Measurements from ENCODE around the gene PEMT. TPM values are rescaled to one million over a fixed set of nuclear protein-coding genes. Genes with fewer than 3 reads are reported as not detected.

Gene PEMT
- total RNA-seq, 1 donor from 2014 or later, result 24.0 TPM

DNA sequence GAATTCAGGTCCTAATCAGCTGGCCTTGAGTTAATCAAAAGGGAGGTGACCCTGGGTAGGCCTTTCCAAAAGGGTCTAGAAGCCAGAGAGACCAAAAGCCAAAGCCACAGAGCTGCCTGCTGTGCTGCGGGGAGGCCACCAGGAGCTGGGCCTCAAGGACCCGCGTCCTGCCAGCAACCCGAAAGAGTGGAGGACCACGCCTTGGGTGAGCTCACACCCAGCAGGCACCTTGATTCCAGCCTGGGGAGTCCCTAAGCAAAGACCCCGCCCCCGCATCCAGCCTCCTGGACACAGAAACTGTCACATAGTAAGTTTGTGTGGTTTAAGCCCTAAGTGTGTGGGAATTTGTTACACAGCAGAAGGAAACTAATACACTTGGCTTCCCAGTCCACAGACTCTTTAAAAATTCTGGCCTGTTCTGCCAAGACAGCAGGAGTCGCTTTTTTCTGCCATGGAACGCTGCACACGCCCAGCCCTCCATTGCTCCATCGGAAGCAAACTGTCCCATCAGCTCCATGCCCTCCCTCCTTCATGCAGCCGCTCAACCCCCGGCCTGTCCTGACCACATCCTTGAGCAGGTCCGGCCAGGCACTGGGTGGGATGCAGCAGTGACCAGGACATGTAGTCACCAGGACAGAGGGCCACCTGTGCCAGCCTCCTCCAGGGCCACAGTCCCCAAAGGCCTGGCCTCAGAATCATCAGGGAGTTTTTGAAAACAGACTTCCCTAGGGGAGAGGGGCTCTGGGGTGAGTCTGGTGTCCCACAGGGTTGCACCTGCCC, 74.4 kb downstream of the PEMT start:
- Mint-ChIP-seq H3K4me3 (ENCODE audit: unreplicated experiment) (no peak overlapping the region), H3K27me3 (ENCODE audit: unreplicated experiment) (peaks cover 3% of the 10 kb centered on the region), H3K36me3 (ENCODE audit: unreplicated experiment) (no peaks in the 10 kb centered on the region), H3K27ac (ENCODE audit: unreplicated experiment) (peak overlapping the region; percentile 84), H3K9me3 (ENCODE audit: unreplicated experiment) (peaks cover 7% of the 10 kb centered on the region), H3K4me1 (ENCODE audit: low read depth, unreplicated experiment) (peaks cover 21% of the 10 kb centered on the region)
- peak; percentile 19 for DNase-seq
- TF ChIP-seq, protein P1, sequence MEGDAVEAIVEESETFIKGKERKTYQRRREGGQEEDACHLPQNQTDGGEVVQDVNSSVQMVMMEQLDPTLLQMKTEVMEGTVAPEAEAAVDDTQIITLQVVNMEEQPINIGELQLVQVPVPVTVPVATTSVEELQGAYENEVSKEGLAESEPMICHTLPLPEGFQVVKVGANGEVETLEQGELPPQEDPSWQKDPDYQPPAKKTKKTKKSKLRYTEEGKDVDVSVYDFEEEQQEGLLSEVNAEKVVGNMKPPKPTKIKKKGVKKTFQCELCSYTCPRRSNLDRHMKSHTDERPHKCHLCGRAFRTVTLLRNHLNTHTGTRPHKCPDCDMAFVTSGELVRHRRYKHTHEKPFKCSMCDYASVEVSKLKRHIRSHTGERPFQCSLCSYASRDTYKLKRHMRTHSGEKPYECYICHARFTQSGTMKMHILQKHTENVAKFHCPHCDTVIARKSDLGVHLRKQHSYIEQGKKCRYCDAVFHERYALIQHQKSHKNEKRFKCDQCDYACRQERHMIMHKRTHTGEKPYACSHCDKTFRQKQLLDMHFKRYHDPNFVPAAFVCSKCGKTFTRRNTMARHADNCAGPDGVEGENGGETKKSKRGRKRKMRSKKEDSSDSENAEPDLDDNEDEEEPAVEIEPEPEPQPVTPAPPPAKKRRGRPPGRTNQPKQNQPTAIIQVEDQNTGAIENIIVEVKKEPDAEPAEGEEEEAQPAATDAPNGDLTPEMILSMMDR (IDR thresholded peaks at IDR 0.05; ENCODE audit: partially characterized antibody, unreplicated experiment), result no peak

DNA sequence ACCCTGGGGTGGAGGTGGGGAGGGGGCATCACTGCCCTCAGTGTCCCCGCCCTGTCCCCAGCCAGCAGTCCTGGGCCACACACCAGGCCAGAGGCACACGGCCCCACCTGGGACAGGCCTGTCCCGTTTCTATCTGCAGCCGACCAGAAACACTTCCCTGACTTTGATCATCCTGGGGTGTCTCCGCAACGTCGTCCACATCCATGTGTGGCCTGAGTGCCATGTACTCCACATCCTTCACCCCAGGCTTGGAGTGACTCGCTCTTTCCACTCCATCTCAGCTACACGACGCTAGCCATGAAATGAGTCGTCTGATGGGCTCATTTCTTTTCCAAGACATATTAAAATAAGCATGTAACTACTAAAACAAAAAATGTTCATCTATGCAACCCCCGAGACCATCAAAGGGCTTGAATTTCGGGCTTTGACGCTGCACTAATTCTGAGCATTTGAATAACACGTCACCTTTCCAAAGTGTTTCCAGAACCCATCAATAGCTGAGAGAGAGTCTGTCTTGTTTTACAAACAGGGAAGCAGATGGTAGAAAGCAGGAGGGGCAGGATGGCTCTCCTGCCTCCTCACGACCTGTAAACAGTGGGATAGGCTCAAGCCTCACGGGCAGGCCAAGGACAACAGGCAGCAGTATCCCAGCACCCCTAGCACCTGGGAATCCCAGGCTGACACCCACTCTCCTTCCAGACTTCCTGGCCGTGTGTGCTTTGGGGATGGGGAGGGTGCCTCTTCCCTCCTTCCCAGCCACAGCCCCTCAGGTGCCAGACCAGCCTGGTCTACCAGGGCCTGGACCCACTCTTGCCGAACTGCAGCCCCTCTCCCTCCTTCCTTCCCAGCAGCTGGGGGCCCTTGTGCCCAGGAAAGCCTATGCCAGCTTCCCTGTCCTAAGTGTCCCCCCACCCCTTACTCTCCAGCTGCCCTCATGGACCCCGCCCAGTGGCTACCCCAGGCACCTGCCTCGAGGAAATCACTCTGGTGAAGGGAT, 75.3 kb downstream of the PEMT start:
- TF ChIP-seq, protein P1 (IDR thresholded peaks at IDR 0.05; ENCODE audit: partially characterized antibody, unreplicated experiment), result no peak
- Mint-ChIP-seq H3K27ac (ENCODE audit: unreplicated experiment) (peak overlapping the region; percentile 84), H3K4me3 (ENCODE audit: unreplicated experiment) (peak overlapping the region; percentile 68), H3K27me3 (ENCODE audit: unreplicated experiment) (peaks cover 3% of the 10 kb centered on the region), H3K36me3 (ENCODE audit: unreplicated experiment) (no peaks in the 10 kb centered on the region), H3K9me3 (ENCODE audit: unreplicated experiment) (peaks cover 7% of the 10 kb centered on the region), H3K4me1 (ENCODE audit: low read depth, unreplicated experiment) (peaks cover 20% of the 10 kb centered on the region)
- DNase-seq, result peak; percentile 39

DNA sequence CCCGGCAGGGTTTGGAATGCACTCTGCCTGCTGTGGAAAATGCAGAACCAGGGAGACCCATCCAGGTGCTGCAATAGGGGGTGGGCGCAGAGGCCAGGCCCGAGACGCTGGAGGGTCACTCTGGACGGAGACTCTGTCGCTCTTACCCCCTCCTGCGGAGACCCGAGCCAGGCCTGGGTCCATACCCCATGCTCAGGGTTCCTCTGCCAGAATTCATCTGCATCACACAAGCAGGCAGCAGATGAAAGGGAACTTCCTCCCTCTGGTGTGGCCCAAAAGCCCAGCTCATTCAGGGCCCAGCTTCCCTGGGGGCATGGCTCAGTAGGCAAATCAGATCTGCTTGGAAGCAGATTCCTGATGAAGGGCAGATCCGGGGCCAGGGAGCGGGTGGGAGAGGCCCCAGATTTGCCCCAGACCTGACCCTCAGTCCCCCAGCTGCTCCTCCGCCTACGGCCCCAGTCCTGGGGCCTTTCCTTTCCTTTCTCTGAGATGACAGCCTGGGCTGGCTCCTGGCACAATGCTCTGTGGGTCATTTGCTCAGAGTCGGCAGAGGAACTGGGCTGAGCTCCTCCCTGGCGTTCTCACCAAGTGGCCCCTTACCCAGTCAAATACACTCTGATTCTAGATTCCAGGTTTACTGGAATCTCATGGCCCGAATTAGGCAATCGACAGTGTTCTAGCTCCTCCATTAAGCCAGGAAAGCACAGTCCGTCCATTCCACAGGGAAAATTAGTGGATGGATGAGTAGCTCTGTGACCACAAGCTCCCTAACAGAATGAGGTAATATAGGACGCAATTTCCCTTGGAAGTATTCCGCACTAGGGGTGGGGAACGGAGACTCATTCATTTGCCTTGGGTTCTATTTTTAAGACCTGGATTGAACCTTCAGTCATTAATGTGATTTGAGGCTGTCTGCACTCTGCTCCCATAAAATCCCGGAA, 76.2 kb downstream of the PEMT start:
- Mint-ChIP-seq H3K27ac (ENCODE audit: unreplicated experiment) (peak overlapping the region; percentile 84), H3K4me3 (ENCODE audit: unreplicated experiment) (peak overlapping the region; percentile 68), H3K9me3 (ENCODE audit: unreplicated experiment) (peaks cover 7% of the 10 kb centered on the region), H3K4me1 (ENCODE audit: low read depth, unreplicated experiment) (peaks cover 20% of the 10 kb centered on the region), H3K27me3 (ENCODE audit: unreplicated experiment) (peaks cover 4% of the 10 kb centered on the region), H3K36me3 (ENCODE audit: unreplicated experiment) (no peaks in the 10 kb centered on the region)
- DNase-seq, result peak; percentile 33
- TF ChIP-seq, protein P1 (IDR thresholded peaks at IDR 0.05; ENCODE audit: partially characterized antibody, unreplicated experiment), result no peak

DNA sequence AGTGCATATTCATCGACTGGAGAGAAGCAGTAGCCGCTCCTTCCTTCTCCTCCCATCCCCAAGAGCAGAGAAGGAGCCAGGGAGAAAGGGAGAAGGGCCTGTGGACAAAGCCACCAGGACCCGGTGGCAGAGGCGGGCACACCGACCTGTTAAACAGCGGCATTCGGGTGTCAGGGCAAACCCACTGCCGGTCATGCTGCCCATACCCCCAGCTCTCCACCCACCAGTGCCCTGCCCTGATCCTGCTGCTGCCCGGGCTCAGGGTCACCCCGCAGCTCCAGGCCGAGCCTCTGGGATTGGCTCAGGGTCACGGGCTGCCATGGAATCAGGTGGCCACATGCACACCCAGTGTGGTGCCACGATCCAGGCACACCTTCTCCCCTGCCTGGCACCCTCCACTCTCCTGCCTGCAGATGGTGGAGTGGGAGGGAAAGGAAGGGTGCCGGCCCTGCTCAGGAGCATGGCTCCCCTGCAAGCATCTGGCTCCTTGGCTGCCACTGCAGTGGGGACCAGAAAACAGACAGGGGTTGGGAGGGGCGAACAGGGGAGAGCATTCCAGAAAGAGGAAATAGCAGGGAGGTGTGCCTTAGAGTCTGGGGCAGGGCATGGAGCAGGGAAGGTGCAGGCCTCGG, 77.0 kb downstream of the PEMT start:
- Mint-ChIP-seq H3K27ac (ENCODE audit: unreplicated experiment) (no peak overlapping the region), H3K36me3 (ENCODE audit: unreplicated experiment) (no peaks in the 10 kb centered on the region), H3K27me3 (ENCODE audit: unreplicated experiment) (peaks cover 4% of the 10 kb centered on the region), H3K4me1 (ENCODE audit: low read depth, unreplicated experiment) (peaks cover 20% of the 10 kb centered on the region), H3K4me3 (ENCODE audit: unreplicated experiment) (no peak overlapping the region), H3K9me3 (ENCODE audit: unreplicated experiment) (peaks cover 7% of the 10 kb centered on the region)
- TF ChIP-seq, protein P1 (IDR thresholded peaks at IDR 0.05; ENCODE audit: partially characterized antibody, unreplicated experiment), result no peak
- DNase-seq, result no peak

Data from glutamatergic neuron (in vitro differentiated cells).